ENCODE results near the gene MYCBP2.

MYCBP2 gene

DNA sequence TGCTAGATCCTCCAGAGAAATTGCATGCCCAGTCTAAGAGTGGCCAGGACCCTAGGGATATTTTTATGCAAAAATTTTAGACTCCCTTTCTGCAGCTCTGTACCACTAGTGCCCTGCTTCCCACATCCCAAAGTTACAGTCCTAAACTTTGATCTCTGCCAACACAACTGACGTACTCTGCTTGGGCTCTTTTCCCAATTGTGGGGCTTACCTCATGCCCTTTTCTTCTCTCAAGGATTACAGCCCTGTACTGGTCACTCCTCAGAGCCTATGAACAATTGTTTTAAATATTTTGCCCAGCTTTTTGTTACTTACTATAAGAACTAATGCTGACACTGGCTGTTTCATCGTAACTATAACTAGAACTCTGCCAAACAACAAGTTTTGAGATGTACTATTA, 242.1 kb downstream of the MYCBP2 start:
- DNase-seq, result no peak

DNA sequence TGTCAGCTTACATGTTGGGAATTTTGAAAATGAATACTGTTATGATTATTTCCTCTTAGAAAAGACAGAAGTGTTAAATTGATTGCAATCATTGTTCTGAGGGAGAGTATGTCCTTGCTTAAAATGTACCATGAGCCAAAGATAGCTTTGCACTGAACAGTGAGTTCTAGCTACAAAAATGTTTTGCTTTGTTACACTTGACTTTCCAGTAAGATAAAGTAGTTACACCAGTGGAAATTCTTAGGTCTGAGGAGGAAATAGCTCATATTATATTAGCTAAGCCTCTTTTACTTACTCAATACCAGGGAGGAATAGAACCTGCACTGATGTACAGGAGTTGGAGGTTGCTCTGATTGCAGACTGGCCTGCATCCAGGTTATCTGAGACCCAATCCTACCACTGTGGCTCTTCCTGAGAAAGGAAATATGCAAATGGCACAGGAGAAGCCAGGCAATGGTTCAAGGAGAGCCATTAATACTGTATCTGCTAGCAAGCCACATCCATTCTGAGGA, 246.9 kb downstream of the MYCBP2 start:
- no peak for DNase-seq

DNA sequence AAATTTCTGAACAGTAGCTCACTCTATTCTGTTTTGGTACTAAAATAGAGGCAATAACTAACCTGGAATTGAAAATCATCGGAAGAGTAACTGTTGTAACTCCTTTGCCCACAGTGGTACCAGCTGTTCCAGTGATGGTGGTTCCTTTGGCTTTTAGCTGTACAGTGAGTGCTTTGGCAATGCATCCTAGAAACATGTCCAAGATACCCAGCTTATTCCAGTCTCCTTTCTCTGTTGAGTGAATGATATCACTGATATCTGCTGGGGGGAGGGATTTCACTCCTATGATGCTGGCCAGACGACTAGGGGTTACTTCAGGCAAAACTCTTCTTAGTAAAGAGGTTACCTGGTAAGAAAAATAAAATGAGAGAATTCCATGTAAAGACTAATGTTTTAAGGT, 259.4 kb downstream of the MYCBP2 start:
- no peak for DNase-seq

DNA sequence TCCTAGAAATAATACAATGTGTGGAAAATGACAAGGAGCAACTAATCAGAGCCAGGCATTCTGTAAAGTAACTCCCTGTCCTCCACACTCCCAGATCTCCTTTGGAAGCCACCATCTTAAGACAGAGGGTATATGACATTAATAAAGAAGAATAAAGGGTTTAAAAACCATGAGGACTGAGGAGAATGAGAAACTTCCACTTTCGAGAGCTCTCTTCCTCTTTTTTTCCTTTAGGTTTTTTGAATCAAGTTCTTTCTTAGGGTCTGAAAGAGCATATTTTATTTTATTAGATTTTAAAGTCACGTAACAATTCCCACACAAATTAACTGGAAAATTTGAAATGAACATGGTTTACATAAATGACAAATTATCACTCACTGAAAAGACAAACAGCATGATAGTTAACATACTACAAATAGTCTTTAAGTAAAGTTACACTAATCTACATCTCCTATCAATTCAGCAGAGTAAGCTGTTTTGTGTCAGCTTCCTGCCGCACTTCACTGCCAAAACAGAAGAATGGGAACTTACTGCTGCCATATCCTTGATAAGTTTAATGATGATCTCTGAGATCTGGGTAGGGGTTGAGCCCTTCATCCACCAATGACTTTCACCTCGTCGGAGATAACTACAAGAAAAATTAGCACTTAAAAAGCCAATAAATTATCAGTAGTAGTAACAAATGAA, 261.3 kb downstream of the MYCBP2 start:
- no peak for DNase-seq

DNA sequence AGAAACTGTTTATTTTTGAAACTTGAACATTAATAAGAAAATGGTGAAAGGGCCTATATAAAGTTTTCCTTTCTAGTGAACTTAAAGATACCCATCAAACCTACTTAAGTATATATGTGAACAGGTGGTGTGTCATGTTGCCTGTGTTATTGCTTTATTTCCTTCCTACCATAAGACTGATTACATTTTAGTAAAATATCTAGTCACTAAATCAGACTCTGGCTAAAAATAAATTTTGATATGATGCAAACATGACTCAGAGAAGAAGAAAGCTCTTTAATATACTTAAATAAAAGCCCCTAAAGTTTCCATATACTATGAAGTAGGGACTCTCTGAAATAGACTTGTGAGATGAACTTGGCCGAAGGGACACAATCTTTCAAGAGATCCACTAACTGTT, 264.8 kb downstream of the MYCBP2 start:
- DNase-seq, result no peak

DNA sequence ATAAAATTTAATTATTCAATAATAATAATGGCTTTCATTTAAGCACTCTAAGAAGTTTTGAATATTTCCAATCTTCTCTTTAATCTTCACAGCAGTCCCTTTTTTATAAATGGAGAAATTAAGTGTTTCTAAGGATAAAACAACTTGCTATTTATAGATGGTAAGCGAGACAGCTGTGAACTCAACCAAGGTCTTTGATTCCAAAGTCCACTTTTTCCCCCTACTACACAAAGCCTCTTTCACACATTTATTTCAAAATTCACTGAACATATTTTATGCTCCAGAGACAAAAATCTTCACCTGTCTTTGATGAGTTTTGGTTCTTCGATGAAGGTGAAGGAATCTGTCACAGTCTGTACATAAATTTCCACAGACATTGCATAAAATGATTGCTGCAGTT, 265.5 kb downstream of the MYCBP2 start:
- no peak for DNase-seq

DNA sequence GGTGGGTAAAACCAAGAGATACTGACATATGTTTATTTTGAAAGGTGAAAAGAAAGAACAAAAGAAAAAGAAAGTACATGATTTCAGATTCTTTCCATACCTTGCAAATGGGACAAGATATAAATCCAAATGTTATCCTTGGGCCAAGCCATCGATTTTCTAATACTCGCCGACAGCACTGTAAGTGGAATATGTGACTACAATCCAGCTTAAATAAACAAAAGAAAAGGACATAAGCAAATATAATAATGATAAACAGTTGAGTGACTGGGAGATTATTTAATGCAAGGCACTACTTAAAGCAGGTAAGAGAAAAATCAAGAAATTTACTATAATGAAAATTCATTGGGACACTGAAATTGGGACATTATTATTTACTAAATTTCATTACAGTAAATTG, 270.0 kb downstream of the MYCBP2 start:
- DNase-seq, result no peak

DNA sequence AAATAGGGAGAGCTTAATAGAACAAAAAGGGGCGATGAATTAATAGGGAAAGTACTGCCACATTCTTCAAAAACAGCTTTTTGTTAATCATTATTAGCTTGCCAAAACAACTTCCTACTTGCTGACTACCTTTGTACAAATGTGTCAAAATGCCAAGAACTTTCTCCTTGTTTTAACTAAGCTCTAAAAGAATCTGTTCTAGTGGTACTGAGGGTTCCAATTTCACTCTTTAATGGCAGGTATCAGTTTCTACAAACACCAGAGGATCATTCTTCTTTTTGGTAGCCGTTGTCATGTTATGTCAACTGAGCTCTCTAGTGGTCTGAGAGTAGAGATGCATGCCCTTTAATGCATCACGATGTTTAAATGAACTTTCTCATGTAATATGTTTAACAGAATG, 270.5 kb downstream of the MYCBP2 start:
- DNase-seq, result no peak

DNA sequence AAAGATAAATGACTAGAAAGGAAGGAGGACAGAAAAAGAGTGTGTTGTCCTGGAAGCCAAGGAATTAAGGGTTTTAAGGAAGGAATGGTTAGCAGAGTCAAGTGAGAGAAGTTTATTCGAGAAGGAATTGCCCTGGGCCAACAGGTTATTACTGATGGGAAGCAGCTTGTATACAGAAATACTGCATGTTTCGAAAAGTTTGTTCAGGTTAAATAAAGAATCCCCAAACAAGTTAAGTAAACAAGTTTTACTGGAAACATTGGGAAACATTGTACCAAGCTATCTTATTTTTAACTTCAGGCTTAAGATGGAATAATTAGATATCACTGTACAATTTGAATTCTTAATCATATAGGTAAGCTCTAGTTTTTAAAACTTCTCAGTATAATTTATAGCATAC, 271.7 kb downstream of the MYCBP2 start:
- no peak for DNase-seq

DNA sequence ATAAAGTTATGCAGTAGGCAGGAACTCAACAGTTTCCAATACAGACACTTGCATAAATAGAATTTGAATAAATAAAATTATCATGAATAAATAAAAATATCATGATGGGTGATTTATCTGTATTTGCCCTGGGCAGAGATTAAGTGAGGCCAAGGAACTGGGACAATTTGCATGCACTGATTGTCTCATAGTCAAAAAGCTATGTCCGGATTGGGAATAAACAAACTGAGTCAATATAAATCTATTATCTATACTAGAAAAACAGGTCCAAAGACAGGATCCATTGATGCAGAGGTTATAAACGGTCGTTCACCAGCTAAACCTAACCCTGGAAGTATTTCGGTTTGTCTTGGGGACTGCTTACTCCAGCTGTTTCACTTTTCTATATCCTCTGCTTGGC, 273.7 kb downstream of the MYCBP2 start:
- DNase-seq, result no peak

DNA sequence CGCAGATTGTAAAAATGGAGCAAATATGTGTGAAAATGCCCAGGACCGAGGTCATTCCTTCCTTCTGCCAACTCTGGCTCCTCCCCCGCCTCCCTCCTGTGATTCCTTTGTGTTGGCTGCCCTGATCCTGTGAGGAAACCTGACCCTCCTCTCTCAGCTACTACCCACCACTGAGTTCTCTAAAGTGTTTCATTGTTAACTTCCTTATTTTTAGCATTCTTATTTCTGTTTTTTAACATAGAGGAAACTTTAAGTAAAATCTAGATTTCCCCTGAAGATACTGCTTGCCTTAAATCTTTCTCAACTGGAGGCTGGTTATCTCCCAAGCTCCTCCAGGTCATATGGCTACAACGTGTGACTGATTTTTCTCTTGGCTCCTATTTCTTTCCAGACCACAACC, 278.2 kb downstream of the MYCBP2 start:
- DNase-seq, result no peak

DNA sequence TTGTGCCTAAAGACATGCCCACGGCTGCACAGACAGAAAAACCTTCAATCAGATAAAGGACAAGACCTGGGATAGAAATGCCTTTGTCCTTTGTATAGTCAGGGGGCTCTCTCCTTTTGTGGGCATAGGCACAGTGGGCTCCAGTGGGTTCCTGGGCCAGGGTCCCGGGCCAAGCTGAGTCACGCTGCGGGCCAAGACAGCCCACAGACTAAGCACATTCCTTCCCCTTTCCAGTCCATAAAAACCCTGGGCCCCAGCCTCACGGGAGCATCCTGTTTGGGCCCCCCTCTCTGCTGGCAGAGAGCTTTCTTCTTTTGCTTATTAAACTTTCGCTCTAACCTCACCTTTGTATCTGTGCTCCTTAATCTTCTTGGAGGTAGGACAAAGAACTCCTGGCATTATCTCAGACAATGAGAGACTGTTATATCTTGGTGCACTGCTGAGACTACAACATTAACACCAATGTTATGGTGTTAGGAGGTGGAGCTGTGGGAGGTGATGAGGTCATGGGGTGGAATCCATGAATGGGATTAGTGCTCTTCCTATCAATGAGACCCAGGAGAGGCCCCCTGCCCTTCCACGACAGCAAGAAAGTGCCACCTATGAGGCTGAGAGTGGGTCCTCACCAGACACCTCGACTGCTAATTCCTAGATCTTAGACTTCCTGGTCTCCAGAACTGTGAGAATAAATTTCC, 279.1 kb downstream of the MYCBP2 start:
- no peak for DNase-seq

DNA sequence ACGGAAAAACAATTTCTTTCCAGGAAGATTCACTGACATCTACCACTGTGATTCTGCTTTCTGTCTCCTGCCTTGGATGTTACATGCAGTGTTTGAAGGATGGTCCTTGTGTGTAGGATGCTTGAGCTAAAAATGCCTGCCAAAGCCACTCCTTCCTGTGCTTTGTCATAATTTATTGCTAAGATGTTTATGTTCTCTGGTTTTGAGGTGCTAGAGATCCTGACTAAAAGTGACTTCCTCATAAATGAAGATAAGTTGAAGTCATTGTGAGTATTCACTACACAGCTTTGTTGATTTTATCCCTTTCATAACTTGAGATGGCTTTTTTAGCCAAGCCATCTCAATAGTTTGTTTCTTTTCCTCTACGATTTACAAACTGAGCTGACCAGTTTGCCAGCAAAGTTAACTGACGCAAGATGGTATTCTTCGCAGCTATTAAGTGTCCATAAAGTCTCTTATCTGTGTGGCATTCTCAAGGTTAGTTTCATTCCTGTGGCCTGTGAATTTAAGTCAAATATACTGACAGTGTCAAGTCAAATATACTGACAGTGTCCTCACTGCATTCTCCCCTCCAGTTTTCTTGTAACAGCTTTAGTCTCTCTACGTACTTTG, 284.2 kb downstream of the MYCBP2 start:
- DNase-seq, result no peak

DNA sequence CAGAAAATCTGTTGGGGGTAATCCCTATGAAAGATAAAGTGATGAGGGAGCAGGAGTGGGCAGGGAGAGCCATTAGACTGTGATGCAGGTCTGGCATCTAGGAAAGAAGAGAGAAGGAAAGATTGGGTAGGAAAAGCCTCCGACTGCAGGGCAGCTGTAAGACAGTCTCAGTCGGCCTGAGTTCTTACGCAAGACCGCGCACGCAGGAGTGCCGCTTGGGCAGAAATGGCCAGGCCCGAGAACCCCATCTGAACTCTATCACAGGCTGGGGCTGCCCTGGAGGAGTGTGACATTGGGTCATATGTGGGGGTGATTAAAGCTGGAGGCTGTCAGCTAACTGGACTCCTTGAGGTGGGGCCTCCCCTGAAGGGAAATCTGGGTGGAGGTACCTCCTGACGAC, 286.1 kb downstream of the MYCBP2 start:
- DNase-seq, result no peak

DNA sequence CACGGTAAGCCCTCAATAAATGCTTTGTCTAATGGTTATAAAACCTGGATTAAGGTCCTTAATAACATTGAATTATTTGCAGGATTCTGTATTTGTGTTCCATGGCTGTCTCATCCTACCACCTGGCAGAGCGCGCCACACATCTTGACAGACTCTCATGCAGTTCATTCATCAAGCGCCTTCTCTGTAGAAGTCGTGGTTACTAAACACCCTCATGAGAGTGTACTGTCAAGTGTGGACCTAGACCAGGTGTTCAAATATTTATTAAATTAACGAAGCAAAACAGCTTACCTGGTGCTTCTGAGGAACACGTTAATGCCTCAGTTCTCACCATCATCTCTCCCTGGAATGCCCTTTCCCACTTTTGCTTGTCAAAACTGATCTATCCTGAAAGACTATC, 286.8 kb downstream of the MYCBP2 start:
- DNase-seq, result no peak

DNA sequence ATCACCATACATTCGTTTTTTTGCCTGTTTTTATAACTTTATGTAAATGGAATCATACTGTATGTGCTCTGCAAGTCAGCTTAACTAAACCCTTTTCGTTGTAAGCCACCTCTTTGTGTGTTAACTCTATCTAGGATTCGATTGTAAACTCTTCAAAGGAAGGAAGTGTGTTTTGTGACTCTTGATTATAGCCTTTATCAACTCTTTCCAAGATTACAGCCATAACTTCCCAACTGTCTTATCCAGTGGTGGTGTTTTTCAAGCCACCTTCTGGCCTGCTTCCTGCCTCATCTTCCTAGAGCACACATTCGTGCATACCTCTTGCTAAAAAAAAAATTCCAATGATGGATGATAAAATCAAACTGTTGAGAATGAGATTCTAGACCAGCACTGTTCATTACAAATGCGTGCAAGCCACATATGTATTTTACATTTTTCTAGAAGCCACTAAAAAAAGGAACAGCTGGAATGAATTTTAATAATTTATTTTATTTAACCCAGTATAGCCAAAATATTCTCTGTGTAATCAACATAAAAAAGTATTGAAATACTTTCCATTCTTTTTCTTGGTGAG, 287.9 kb downstream of the MYCBP2 start:
- DNase-seq, result no peak

DNA sequence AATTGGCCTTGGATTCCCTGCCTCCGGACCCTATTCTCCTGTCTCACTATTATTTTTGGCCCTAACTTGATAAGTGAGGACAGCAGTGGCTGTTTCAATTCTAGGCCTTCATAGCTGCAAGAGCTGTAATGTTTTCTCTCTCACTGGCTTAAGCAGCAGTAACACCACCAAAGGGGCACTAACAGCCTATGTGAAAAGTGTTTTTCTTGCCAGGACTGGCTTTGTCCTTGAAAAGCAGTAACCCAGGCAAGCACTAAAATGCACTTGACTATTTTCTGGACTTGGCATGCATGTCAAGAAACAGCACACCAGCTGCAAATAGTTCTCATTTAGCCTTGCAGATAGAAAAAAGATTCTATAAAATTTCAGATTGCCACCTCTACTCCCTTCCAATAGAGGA, 290.6 kb downstream of the MYCBP2 start:
- DNase-seq, result no peak

DNA sequence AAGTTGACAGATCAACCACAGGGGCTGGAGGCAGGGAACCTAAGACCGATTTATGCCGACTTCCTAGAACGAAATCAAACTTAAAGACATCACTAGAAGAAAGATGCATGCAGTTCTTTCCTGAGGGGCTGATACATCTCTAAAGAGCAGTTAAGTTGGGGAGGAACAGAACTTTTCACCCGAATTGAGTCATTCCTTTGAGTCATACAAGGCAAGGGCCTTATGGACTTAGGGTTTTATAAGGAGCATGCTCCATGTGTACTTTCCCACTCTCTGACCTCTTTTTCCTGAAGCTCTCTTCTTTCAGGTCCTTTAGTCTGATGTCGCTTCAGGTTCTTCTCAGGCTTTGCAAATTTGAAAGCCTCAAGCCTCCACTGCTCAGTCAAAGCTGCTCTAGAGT, 292.0 kb downstream of the MYCBP2 start:
- no peak for DNase-seq

DNA sequence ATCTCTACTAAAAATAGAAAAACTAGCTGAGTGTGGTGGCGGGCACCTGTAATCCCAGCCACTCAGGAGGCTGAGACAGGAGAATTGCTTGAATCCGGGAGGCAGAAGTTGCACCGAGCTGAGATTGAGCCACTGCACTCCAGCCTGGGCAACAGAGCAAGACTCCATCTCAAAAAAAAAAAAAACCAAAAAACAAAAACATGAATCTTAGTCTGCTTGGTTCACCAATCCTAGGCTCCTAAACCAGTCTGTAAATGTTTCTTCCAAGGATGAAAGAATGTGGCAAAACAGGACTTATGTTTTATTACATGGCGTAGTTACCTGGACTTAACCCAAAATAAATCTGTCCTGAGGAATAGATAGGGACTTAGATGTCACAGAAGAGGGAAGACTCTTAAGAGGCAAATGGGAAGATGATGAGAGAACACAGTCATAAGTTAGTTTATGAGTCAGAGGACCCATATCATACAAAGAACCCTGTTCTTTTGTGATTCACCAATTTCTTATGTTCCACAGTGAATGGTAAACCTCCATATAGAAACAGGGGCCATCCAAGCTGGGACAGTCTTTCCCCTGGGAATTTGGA, 293.1 kb downstream of the MYCBP2 start:
- DNase-seq, result no peak

DNA sequence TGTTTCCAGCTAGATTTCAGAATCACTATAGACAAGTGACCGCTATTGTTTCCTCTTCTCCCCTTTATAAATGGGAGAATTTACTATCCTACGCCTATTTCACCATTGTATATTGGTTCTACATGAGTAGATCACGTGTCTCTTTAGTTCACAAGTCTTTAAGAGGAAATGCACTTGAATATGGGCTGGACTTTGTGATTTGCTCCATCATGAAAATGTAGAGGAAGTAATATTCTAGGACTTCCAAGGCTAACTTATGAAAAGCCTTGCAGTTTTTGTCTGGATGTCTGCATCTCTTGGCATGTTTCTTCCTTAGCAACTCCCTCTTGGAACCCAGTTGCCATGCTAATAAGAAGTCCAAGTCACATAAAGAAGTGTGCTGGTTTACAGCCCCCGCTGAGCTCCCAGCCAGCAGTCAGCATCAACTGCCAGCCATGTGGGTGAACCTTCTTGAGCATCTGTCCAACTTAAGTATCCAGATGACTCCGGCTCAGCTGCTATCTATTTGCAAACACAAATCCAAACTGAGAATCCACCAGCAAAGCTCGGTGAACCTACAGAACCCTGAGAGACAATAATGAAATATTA, 295.1 kb downstream of the MYCBP2 start:
- DNase-seq, result no peak

DNA sequence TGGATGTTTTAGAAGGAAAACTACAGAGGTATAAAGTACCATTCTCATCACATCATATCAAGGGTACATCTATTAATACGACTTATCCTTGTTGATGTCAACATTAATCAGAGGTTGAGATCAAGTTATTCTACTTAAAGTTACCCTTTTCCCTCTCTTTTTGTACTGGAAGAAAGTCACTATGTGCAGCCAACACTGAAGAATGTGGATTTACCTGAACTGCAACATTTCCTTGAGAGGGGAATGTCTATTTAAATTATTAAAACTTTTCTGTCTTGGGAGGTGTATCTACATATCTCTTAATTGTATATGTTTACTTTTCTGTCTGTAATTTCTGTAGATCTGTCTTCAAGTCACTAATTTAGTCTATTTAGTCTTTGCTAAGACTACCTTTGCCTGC, 297.5 kb downstream of the MYCBP2 start:
- DNase-seq, result no peak

DNA sequence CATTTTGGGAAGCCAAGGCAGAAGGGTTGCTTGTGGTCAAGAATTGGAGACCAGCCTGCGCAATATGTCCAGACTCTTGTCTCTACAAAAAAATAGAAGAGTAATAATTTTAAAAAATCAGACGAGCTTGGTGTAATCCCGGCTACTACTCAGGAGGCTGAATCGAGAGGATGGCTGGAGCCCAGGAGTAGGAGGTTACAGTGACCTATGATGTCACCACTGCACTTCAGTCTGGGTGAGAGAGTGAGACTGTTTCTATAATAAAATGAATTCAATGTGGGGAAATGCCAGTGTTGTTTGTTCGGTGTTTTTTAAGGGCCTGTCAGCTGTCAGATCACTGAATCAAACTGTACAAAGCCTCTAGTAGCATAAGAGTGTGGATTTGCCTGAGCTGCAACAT, 298.7 kb downstream of the MYCBP2 start:
- no peak for DNase-seq
